ENCODE results near the gene PLA2G4D. TPM values are rescaled to one million over a fixed set of nuclear protein-coding genes. Genes with fewer than 3 reads are reported as not detected.
A peak's percentile ranks its signal among the peaks of the same experiment; 100 is the strongest.

The PLA2G4D gene
- total RNA-seq, 1 experiment from 2014 or later, result not detected

DNA sequence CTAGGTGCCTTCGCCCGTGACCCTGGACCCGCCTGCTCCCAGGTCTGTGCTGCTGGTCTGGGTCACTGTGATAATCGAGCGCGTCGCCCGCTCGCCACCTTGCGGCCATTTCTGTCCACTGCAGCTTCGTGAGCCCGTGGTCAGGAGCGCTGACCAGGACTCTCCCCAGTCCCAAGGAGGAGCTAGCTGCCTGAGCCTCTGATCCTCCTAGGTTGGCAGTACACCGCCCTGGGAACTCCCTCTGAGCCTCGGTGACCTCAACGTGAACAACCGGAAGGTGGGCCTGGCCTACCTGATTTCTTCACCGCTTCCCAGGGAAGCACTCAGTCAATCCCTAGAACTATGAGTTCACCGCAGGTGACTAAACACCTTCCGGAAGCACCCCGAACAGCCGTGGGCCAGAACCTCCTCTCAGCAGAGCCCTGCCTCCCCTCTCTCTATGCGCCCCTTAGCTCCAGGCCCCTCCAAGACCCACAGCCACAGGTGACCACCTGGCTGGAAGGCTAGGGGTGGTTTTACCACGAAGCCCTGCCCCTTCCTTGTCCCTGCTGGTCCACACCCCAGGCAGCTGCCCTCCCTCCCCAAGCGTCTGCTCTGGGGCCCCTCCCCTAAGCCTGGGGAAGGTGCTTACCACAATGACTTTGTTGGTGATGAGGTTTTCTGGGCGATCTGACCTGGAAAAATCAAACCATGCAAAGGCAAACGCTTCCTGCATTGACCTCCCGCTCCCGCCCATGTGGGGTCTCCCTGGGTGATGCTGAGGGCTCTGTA lies 9.7 kb downstream of the PLA2G4D start:
- in situ Hi-C loops (cut with HindIII; ENCODE audit: low pct_unique_long_range_greater_than_20kb, low sequenced_read_pairs), result no loop called here
- peak; percentile 68 for DNase-seq (ENCODE audit: low read depth, low spot score)

DNA sequence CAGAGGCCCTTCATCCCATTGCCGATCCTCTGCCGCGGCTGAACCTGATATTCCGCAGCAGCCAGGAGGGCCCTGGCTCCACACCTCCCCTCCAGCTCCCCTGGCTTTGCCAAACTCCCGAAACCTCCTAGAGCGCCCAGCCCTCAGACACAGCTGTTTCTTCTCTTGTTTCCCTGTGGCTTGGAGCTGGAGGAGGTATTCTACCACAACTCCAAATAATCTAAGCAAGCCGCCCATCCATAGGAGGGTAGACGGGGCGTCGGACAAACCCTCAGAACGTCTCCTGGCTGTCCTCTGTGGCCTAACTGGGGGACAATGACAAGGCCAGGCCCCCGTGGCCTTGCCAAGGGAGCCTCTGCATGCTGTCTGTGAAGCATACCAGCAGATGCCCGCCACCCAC lies 10.4 kb downstream of the PLA2G4D start:
- no peak for DNase-seq (ENCODE audit: low read depth, low spot score)
- in situ Hi-C loops (cut with HindIII; ENCODE audit: low pct_unique_long_range_greater_than_20kb, low sequenced_read_pairs), result no loop called here

DNA sequence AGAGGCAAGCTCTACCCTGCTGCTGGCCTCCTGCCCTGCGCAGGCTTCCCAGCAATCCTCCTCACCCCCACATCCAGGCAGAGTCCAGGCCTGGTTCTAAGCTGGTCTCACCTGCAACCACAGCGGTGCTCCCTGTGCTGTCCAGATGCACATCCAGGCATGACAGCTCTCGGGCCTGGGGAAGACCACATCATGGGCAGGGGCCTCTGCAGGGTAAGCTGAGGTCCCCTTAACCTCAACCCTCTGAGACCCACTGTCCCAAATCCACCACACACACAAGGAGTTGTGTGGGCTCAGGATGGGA lies 10.8 kb downstream of the PLA2G4D start:
- no peak for DNase-seq (ENCODE audit: low read depth, low spot score)
- in situ Hi-C loops (cut with HindIII; ENCODE audit: low pct_unique_long_range_greater_than_20kb, low sequenced_read_pairs), result no loop called here

DNA sequence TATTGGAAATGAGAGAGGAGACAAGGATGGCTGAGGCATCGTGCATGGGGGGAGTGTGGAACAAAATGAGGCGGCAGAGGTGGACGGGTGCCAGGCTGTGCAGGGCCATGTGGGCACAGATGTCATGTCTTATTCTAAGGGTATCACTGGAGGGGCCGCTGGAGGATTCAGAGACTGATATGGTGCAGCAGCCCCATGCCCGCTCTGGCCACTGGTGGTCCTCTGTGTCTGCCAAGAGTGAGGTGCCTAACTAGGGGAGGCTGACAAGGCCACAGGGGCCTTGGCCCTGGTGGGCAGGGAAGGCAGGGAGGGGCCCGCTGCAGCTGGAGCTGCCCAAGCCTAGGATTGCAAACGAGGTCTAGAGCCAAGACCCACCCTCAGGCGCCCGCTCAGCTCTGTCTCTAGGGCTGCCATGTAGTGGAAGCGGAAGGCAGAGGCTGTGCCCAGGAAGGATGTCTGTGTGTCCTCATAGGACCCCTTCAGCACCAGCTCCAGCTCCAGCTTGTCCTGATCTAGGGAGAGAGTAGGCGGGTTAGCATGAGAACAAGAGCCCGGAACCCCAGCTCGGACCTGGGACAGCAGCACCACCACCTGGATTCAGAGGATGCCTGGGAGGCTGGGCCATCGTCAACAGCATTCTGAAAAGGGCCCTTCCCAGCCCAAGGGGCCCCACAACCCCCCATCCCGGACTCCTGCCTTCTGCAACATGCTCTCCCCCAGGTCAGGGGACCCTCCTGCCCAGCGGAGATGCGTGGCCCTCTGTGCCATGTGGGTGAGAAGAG lies 11.3 kb downstream of the PLA2G4D start:
- in situ Hi-C loops (cut with HindIII; ENCODE audit: low pct_unique_long_range_greater_than_20kb, low sequenced_read_pairs), result no loop called here
- no peak for DNase-seq (ENCODE audit: low read depth, low spot score)

DNA sequence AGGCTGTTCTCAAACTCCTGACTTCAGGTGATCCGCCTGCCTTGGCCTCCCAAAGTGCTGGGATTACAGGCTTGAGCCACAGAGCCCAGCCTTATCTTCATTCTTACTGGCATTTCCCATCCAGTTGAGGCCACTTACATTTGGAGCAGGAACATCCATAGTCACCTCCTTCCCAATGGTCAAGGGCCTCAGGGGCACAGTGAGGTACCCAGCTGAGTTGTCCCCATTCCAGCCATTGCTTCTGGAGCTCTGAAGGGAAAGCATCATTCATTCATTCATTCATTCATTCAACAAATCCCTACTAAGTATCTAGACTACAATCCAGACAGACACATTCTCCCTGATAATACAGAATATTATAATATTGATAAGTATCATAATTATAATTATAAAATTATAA lies 12.2 kb downstream of the PLA2G4D start:
- in situ Hi-C loops (cut with HindIII; ENCODE audit: low pct_unique_long_range_greater_than_20kb, low sequenced_read_pairs), result no loop called here
- DNase-seq (ENCODE audit: low read depth, low spot score), result no peak

DNA sequence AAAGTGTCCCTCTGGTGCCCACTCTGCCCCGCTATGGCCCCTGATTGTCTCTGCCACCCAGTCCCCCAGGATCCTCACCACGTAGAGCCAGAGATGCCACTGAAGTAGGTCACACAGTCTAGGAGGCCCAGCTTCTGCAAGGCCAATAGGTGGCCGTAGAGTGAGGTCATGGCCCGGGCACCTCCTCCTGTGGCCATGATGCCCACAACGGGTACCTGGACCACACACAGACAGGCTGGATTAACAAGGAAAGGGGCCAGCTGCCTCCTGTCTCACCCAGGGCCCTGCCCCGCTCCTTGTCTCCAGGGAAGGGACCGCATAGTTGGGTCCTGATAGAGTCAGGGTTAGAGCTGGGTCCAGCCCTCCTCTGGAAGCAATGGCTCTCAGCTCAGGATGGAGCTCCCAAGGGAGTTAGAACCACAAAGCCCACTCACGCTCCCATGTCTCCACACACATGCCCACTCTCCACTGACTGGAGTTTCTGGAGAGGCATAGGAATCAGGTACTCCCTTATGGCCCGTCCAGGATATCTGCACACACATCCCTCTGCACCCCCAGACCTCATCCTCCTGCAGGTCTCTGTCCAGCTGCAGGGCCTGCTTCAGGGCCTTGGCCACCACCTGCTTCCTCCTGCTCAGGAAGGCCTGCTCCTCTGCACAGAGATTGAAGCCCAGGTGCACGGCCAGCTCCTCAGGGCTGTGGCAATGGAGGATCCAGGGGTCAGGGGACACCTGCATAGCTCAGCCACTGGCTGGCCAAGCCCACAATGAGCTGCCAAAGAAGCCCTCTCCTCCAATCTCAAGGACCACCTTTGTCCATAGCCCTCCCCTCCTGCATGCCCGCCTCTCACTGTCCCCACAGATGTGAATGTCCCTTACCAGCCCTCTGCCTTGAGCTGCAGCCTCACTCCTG lies 13.2 kb downstream of the PLA2G4D start:
- DNase-seq (ENCODE audit: low read depth, low spot score), result no peak
- in situ Hi-C loops (cut with HindIII; ENCODE audit: low pct_unique_long_range_greater_than_20kb, low sequenced_read_pairs), result no loop called here

DNA sequence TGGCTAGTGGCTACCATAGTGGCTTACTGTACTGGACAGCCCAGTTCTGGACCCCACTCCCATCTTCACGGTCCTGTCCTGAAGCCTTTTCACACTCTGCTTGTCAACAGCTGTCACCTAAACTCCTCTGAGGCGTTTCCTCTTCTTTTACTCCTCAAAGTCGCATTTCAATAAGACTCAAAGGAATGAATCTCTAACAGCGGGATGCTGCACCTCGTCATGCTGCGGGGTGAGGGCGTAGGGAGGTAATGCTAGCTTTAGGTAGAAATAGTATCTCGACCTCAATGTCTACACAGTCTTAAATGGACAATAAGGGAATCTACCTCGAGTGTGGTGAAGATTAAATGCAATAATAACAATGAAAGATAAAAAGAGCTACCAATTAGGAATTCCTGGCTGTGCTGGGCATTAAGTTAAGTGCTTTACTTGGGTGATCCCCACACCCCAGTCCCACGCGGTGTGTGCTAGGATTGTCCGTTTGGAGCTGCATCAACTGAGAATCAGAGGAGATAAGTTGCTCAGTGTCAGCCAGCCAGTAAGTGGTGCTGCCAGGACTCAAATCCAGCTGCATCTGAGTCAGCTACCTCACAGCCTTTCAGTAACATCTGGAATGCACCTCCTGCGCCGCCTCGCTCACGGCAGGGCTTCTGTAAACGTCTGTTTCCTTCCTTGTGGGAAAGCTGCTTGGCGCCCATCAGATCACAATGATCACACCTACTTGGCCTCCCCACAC lies 14.0 kb downstream of the PLA2G4D start:
- in situ Hi-C loops (cut with HindIII; ENCODE audit: low pct_unique_long_range_greater_than_20kb, low sequenced_read_pairs), result no loop called here
- no peak for DNase-seq (ENCODE audit: low read depth, low spot score)

DNA sequence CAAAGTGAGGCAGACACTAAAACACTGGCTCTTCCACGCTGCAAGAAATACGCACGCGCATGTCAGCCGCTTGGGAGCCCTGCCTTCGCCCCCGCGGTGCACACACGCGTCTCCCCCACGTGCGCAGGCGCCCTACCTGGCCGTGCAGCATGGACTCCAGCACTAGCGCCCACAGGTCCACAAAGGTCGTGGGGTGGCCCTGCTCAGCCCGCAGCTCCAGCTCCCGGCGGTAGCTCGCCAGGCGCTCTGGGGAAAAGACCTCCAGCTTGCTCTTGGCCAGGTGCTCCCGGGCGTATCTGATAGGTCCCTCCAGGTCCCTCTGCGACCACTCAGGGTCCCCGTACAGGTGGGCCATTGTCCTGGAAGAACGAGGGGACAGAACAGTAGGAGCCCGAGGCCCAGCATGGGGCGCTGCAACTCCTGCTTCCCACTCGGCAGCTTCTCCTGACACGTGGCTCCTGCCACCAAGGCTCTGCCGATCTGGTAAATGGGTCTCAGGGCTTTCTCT lies 14.9 kb downstream of the PLA2G4D start:
- in situ Hi-C loops (cut with HindIII; ENCODE audit: low pct_unique_long_range_greater_than_20kb, low sequenced_read_pairs), result no loop called here
- DNase-seq (ENCODE audit: low read depth, low spot score), result no peak

DNA sequence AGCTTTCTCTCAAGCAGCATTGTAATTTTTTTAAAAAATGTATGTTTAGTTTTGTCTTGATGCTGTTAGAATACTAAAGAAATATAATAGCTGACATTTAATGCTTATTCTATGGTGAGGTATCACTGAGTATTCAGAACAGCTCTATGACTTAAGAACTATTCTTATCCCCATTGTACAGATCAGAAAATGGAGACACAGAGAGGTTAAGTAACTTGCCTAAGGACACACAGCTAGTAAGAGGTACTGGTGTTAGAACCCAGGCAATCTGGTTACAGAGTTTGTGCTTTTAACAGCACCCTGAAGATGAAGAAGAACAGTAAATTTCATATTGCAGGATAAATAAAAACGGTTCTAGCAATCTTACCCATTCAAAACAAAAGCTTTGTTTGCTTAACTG lies 15.5 kb downstream of the PLA2G4D start:
- no peak for DNase-seq (ENCODE audit: low read depth, low spot score)

DNA sequence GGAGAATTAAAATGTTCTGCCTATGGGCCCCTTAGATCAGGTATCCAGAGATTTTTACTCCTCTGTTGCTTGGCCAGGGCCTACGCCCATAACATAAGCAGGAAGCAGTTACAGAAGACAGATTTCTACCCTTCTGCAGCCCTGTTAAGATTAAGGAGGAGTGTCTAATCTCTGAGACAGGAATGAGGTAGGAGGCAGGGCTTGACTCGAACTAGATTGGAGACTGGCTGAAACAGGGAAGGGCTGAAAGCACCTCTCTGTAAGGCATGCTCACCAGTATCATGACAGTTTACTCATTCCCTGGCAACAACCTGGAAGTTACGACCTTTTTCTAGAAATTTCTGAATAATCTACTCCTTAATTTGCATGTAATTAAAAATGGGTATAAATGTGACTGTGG lies 16.7 kb downstream of the PLA2G4D start:
- in situ Hi-C loops (cut with HindIII; ENCODE audit: low pct_unique_long_range_greater_than_20kb, low sequenced_read_pairs), result no loop called here
- DNase-seq (ENCODE audit: low read depth, low spot score), result no peak

More for the DNA sequence above, 15.5 kb downstream of the PLA2G4D start:
- in situ Hi-C loops (cut with HindIII; ENCODE audit: low pct_unique_long_range_greater_than_20kb, low sequenced_read_pairs), result no loop called here

DNA sequence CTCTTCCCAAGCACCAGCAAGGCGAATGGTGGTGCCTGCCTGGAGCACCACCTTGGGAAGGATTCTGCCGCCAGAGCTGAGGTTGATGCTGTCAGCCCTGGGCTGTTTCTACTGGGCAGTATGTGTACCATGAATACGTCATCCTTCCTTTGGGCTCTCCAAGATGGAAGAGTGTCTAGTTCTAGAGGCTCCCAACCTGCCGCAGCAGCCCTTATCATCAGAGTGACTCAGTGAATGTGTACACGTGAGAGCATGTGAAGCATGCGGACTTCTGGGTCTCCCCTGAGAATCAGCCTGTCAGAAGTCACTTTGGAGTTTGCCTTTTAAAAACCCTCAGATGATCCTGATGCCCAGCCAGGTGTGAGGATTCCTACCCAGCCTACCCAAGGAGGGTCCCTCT lies 20.9 kb downstream of the PLA2G4D start:
- DNase-seq (ENCODE audit: low read depth, low spot score), result no peak

DNA sequence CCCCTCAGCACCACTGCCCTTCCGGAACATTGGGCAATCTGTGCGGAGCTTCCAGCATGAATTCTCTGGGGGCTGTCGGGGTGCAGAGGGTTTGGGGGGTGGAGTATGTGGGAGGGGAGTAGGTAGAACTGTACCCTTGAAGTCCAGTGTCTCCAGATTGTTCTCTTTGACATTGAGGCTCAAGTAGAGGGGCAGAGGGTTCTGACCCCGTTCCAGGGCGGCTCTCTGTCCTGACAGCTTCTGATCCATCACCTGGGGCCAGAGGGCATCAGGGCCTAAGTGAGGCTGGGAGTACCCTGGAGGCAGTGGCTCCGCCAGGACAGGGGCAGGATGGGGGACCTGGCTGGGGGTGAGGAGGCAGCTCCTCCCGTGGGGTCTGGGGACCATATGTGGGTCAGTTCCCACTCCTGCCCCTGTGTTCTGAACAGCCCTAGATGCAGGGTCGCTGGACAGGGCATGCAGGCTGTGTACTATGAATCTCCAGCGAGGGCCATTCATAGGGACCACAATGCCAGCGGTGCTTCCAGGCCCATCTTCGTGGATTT lies 22.1 kb downstream of the PLA2G4D start:
- no peak for DNase-seq (ENCODE audit: low read depth, low spot score)
- in situ Hi-C loops (cut with HindIII; ENCODE audit: low pct_unique_long_range_greater_than_20kb, low sequenced_read_pairs), result no loop called here

More for the DNA sequence above, 20.9 kb downstream of the PLA2G4D start:
- in situ Hi-C loops (cut with HindIII; ENCODE audit: low pct_unique_long_range_greater_than_20kb, low sequenced_read_pairs), result no loop called here

DNA sequence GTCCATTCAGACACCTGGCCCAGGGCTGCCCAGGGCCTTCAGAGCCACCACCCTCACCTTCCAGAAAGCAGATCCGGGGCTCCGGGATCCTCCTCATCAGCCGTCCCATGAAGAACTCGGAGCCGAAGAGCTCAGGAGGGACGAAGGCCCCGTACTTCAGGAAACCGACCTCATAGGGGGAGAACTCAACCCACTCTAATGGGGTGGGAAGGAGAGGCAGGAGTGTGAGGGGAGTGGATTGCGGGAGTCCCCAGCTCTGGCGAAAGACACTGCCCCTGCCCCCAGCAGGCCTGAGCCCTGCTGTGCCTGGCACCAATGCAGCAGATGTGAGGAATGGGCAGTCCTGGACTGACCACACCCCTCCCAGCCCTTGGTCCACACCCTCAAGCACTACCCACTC lies 22.6 kb downstream of the PLA2G4D start:
- no peak for DNase-seq (ENCODE audit: low read depth, low spot score)
- in situ Hi-C loops (cut with HindIII; ENCODE audit: low pct_unique_long_range_greater_than_20kb, low sequenced_read_pairs), result no loop called here

DNA sequence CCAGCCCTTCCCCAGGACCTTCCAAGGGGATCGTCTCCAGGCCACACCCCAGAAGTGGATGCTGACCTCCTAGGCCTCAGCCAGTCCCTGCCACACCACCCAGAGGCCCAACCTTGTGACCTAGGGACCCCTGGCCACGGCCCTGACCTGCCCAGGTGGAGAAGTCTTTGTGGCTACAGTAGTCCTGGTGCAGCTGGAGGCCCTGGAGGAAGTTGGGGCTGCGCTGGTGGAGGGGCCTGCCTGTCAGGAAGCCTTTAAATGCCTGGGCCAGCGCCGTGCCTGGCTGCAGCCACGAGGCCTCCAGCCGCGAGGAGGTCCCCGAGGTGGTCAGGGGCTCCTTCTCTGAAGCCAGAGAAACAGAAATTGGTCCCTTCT lies 23.4 kb downstream of the PLA2G4D start:
- in situ Hi-C loops (cut with HindIII; ENCODE audit: low pct_unique_long_range_greater_than_20kb, low sequenced_read_pairs), result no loop called here
- DNase-seq (ENCODE audit: low read depth, low spot score), result no peak

DNA sequence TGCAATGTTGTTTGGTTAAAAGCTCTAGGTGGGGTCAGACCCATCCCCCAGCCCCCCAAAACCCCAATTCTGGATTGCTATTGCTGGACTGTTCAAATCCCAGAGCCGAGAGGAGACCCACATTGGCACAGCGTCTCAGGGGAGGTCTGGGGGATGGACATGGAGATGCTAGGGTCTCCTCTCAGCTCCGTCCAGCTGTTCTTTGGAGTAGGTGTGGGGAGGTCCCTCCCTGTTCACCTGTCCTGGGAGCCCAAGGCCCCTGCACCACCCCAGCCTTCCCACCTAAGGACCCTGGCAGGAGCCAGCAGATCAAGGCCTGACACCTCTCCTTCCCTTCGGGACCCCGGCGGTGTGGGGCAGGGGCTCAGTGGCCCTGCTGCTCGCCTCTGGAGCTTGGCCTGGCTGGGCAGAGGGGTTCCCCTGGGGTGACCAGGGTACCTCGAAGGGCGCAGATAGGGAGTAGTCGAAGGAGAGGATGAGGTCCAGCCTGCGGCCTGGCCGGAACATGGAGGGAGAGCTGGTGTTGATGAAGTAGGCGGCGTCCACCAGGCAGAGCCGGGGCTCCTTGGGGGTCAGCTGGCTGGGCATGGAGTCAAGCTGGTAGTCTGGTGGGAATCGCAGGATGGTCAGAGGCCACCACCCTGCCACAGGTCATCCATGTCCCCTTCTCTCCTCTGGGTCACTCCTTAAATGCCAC lies 23.9 kb downstream of the PLA2G4D start:
- DNase-seq (ENCODE audit: low read depth, low spot score), result no peak

DNA sequence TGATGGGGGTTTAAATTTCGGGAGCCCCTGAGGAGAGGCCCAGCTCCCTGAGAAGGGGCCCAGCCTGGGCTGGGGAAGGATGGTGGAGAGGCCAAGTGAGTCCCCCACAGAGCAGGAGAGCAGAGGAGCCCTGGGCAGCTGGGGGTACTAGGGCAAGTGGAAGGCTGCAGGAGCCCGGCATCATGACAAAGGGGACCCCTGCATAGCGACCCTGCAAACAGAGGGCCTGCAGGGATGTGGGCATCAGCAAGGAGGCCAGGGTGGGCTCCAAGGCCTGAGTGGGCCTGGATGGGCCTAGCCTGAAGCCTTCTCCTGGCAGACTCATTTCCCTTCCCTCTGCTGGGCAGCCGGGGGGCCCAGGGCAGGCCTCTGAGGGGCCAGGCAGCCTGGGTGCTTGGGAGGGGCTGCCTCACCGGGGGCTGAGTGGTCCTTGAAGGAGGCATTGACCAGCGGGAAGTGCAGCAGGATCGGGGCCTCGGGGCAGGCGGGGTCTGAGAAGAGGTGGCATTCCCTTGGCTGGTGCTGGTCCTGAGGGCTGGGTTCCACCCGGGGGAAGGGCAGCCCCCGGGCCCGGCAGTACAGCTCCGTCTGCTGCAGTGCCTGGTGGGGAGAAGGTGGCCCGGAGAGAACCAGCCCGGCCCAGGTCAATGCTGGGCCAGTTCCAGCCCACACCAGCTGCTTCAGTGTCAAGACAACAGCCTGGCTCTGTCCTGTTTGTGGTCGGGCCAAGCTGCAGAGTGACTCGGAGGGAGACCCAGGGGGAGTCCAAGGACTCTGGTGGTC lies 24.7 kb downstream of the PLA2G4D start:
- in situ Hi-C loops (cut with HindIII; ENCODE audit: low pct_unique_long_range_greater_than_20kb, low sequenced_read_pairs), result no loop called here
- DNase-seq (ENCODE audit: low read depth, low spot score), result no peak

More for the DNA sequence above, 23.9 kb downstream of the PLA2G4D start:
- in situ Hi-C loops (cut with HindIII; ENCODE audit: low pct_unique_long_range_greater_than_20kb, low sequenced_read_pairs), result no loop called here
